Prostate gland (tissue), 2 donors: ENCODE data around the gene LIN7B.

ENCODE experiments used
- CTCF ChIP-seq, 4 experiments: fragments of 200-600 bp in 2 of 4; fragments of 450-650 bp in 2 of 4; sonication (generic) in 2 of 4; IDR thresholded peaks; 1 replicate in 3 of 4; 2 replicates in 1 of 4; pipeline ENCODE4 v1.5.1; 2016 to 2019; ENCODE audit warnings: antibody characterized with exemption in 4 of 4, mild to moderate bottlenecking in 2 of 4, moderate library complexity in 2 of 4
- POLR2A ChIP-seq: fragments of 450-650 bp; IDR thresholded peaks from one replicate; pipeline ENCODE4 v1.6.1; 2016; ENCODE audit warnings: antibody characterized with exemption, mild to moderate bottlenecking

GRCh38 chr19:49120868-49121267 lies 6.7 kb downstream of the LIN7B start:
- no peak for TF ChIP-seq POLR2A
- TF ChIP-seq CTCF (IDR thresholded peaks at IDR 0.05): no peak
